ENCODE results near the gene ZCWPW1. TPM values are rescaled to one million over a fixed set of nuclear protein-coding genes. Genes with fewer than 3 reads are reported as not detected.

The ZCWPW1 gene
- total and polyA plus RNA-seq, 2 of the 8 experiments (the other 6 are each of a cell fraction or from before 2014, with no cell fraction given), result 0.51 to 1.4 TPM

GRCh38 chr7:100428199-100428966 is at the start of gene ZCWPW1 (continued):
- TF ChIP-seq RAD21 (IDR thresholded peaks at IDR 0.05 in 1 of 2, conservative IDR thresholded peaks at IDR 0.05 in 1 of 2; ENCODE audit: low read depth in 2 of 2, low read length in 2 of 2) (no peak), TCF12 (IDR thresholded peaks at IDR 0.05; ENCODE audit: low read depth, low read length) (no peak), NRF1 (IDR thresholded peaks at IDR 0.05; ENCODE audit: low read depth, low read length) (peak; percentile 93), PHF8 (conservative IDR thresholded peaks at IDR 0.05; ENCODE audit: low read depth, low read length) (peak; percentile 93), KDM1A (IDR thresholded peaks at IDR 0.05; ENCODE audit: borderline replicate concordance, low read length) (no peak), TEAD4 (IDR thresholded peaks at IDR 0.05; ENCODE audit: low read depth, low read length) (no peak; the same call in 1 of the 2 replicates), ATF2 (IDR thresholded peaks at IDR 0.05; ENCODE audit: low read length) (peak; percentile 23; the same call in 1 of the 2 replicates), HDAC2 (IDR thresholded peaks at IDR 0.05; ENCODE audit: borderline replicate concordance in 1 of 2, low read depth in 2 of 2, low read length in 2 of 2) (peak; percentile 86 to 100; a peak in 2 of 4 replicates), TAF1 (IDR thresholded peaks at IDR 0.05; ENCODE audit: low read depth, low read length) (peak; percentile 94), POLR2AphosphoS5 (IDR thresholded peaks at IDR 0.05; ENCODE audit: low read depth, low read length) (peak; percentile 95), SRF (IDR thresholded peaks at IDR 0.05; ENCODE audit: low read depth, low read length) (no peak), MAX (IDR thresholded peaks at IDR 0.05) (peak; percentile 100), YY1 (IDR thresholded peaks at IDR 0.05; ENCODE audit: low read depth, low read length) (peak; percentile 95), ZNF274 (IDR thresholded peaks at IDR 0.05; ENCODE audit: borderline replicate concordance, extremely low read depth, low read length) (no peak), HDAC6 (IDR thresholded peaks at IDR 0.05; ENCODE audit: low read depth, low read length) (no peak)
